SK-N-SH treated with all-trans-retinoic acid at 6 μM for 48 hours (cell line): ENCODE measurements around the gene TOM1L1.

Experiments used
- CSRNP3 ChIP-seq: fragments of 250-450 bp; sonication (Bioruptor Pico); IDR thresholded peaks from 2 replicates; pipeline ENCODE4 v1.5.1; 2021; ENCODE audit warnings: mild to moderate bottlenecking, moderate library complexity
- ESRRG ChIP-seq: fragments of 250-450 bp; sonication (Bioruptor Pico); IDR thresholded peaks from 2 replicates; pipeline ENCODE4 v1.6.1; 2021; ENCODE audit warnings: mild to moderate bottlenecking
- GLIS3 ChIP-seq: fragments of 250-450 bp; sonication (Bioruptor Pico); IDR thresholded peaks from 2 replicates; pipeline ENCODE4 v1.5.0; 2020; ENCODE audit warnings: mild to moderate bottlenecking, moderate library complexity
- OSR1 ChIP-seq: fragments of 250-450 bp; sonication (Bioruptor Pico); IDR thresholded peaks from 2 replicates; pipeline ENCODE4 v1.8.0; 2022; ENCODE audit warnings: moderate library complexity, mild to moderate bottlenecking, inconsistent platforms
- PATZ1 ChIP-seq: fragments of 250-450 bp; sonication (Bioruptor Pico); IDR thresholded peaks from 2 replicates; pipeline ENCODE4 v1.8.0; 2020; ENCODE audit warnings: mild to moderate bottlenecking, moderate library complexity, borderline replicate concordance
- RARB ChIP-seq: fragments of 250-450 bp; sonication (Bioruptor Pico); IDR thresholded peaks from 2 replicates; pipeline ENCODE4 v1.8.0; 2021; ENCODE audit warnings: mild to moderate bottlenecking, moderate library complexity
- TCF4 ChIP-seq: fragments of 250-450 bp; sonication (Bioruptor Pico); IDR thresholded peaks from 2 replicates; pipeline ENCODE4 v1.8.0; 2021; ENCODE audit warnings: mild to moderate bottlenecking, moderate library complexity, borderline replicate concordance
- ZFP3 ChIP-seq: fragments of 250-450 bp; sonication (Bioruptor Pico); IDR thresholded peaks from 2 replicates; pipeline ENCODE4 v1.5.0; 2020; ENCODE audit warnings: mild to moderate bottlenecking, moderate library complexity
- ZFP30 ChIP-seq: fragments of 450-650 bp; formaldehyde crosslinking; IDR thresholded peaks from 2 replicates; pipeline ENCODE4 v1.5.0; 2022; ENCODE audit warnings: mild to moderate bottlenecking, moderate library complexity
- ZNF565 ChIP-seq: fragments of 450-650 bp; formaldehyde crosslinking; conservative IDR thresholded peaks from 2 replicates; pipeline ENCODE4 v1.5.0; 2020; ENCODE audit warnings: low read depth, mild to moderate bottlenecking, moderate library complexity
- TF ChIP-seq, protein P1 (sequence below): fragments of 250-450 bp; sonication (Bioruptor Pico); IDR thresholded peaks from 2 replicates; pipeline ENCODE4 v1.5.1; 2020; ENCODE audit warnings: low read depth, mild to moderate bottlenecking, moderate library complexity

- TF ChIP-seq ZFP30 (CRISPR knock-in tag), result no peak
- TF ChIP-seq CSRNP3 (CRISPR knock-in tag), result no peak
- TF ChIP-seq, protein P1, sequence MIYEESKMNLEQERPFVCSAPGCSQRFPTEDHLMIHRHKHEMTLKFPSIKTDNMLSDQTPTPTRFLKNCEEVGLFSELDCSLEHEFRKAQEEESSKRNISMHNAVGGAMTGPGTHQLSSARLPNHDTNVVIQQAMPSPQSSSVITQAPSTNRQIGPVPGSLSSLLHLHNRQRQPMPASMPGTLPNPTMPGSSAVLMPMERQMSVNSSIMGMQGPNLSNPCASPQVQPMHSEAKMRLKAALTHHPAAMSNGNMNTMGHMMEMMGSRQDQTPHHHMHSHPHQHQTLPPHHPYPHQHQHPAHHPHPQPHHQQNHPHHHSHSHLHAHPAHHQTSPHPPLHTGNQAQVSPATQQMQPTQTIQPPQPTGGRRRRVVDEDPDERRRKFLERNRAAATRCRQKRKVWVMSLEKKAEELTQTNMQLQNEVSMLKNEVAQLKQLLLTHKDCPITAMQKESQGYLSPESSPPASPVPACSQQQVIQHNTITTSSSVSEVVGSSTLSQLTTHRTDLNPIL, result no peak
- TF ChIP-seq GLIS3 (CRISPR knock-in tag), result no peak
- TF ChIP-seq RARB (CRISPR knock-in tag), result no peak
- no peak for TF ChIP-seq OSR1 (CRISPR knock-in tag)
- TF ChIP-seq PATZ1, result no peak
- TF ChIP-seq ESRRG (CRISPR knock-in tag), result no peak
- TF ChIP-seq ZNF565, result no peak
- TF ChIP-seq ZFP3 (CRISPR knock-in tag), result no peak
- no peak for TF ChIP-seq TCF4 (CRISPR knock-in tag)
Measured at GRCh38 chr17:54956791-54957190, 56.1 kb downstream of the TOM1L1 start.
